ENCODE measurements around the gene BDKRB2. TPM values are rescaled to one million over a fixed set of nuclear protein-coding genes. Genes with fewer than 3 reads are reported as not detected.

BDKRB2 gene
- total and polyA plus RNA-seq, 2 experiments from 2014 or later = 12.4 to 14.4 TPM

DNA sequence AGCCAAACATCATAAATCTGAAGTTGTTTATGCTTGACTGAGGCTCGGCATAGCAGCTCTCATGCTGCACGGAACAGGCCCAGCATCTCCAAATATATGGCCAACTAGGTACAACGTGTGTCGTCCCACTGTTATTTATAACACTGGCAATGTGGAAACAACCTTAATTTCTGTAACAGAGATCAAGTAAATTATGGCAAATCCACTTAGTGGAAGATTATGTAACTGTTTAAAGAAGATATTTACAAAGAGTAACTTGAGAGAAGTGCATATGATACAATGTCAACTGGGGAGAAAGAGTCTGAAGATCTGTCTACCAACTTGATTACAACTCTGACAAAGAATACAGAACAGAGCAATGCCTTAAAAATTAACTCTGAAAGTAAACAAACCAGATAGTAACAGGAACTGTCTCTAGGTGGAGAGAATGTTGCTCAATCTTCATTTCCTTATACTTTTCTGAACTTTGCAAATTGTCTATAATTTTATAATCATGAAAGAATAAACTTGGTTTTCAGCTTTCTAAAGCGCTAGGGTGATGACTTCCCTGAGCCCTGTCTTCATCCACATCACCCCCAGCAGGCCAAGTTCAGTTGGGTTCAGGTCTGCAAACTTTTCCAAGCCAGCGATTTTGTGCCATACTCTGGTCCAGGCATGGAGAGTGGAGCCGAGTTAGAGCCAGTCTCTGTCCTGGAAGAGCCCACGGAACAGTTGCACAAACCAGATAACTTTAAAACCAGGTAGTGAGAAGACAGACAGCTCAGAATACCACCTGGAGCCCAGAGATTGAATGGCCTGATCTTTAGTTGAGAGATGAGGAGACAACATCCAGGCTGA, 44.3 kb upstream of the BDKRB2 start:
- H3K36me3 ChIP-seq (ENCODE audit: low read depth) = no peaks in the 10 kb centered on the region
- H3K9me2 ChIP-seq (ENCODE audit: insufficient read depth) = no peaks in the 10 kb centered on the region
- no peaks in the 10 kb centered on the region for H3K79me2 ChIP-seq (ENCODE audit: insufficient read depth)
- DNase-seq = no peak
- 80 to 81% methylated on average over 8 of the region's 8 CpGs for WGBS, 2 experiments (ENCODE audit: low coverage in 1 of 2, low lambda C conversion rate in 2 of 2, missing lambda C conversion rate in 2 of 2)
- no peaks in the 10 kb centered on the region for H3K27me3 ChIP-seq (replicated peaks; ENCODE audit: insufficient read depth)
- no peak overlapping the region for H3K4me3 ChIP-seq
- peaks cover 12% of the 10 kb centered on the region for H3K4me1 ChIP-seq (ENCODE audit: insufficient read depth)
- no peak overlapping the region for H3K27ac ChIP-seq
- H4K20me1 ChIP-seq (ENCODE audit: insufficient read depth) = no peaks in the 10 kb centered on the region
- no peaks in the 10 kb centered on the region for H3K9me3 ChIP-seq (ENCODE audit: low read depth)
- in situ Hi-C loops (cut with MboI) = no loop called here
- no peak overlapping the region for H3K4me2 ChIP-seq (ENCODE audit: unreplicated experiment)
- H2AFZ ChIP-seq = no peak overlapping the region
- H3F3A ChIP-seq (ENCODE audit: insufficient read depth) = no peaks in the 10 kb centered on the region
- H3K9ac ChIP-seq = no peak overlapping the region
- no peak for TF ChIP-seq EZH2 (IDR thresholded peaks at IDR 0.05; ENCODE audit: insufficient read depth, poor library complexity, severe bottlenecking)
- no peak for TF ChIP-seq EZH2phosphoT487 (IDR thresholded peaks at IDR 0.05; ENCODE audit: insufficient read depth, low read depth)

- H3K9ac ChIP-seq = no peak overlapping the region
- no peaks in the 10 kb centered on the region for H3K36me3 ChIP-seq (ENCODE audit: low read depth)
- H3K4me3 ChIP-seq = no peak overlapping the region
- in situ Hi-C loops (cut with MboI) = no loop called here
- H3K27ac ChIP-seq = no peak overlapping the region
- H3K9me2 ChIP-seq (ENCODE audit: insufficient read depth) = no peaks in the 10 kb centered on the region
- no peak for DNase-seq
- H3F3A ChIP-seq (ENCODE audit: insufficient read depth) = no peaks in the 10 kb centered on the region
- peaks cover 12% of the 10 kb centered on the region for H3K4me1 ChIP-seq (ENCODE audit: insufficient read depth)
- no peaks in the 10 kb centered on the region for H3K79me2 ChIP-seq (ENCODE audit: insufficient read depth)
- no peak overlapping the region for H3K4me2 ChIP-seq (ENCODE audit: unreplicated experiment)
- H3K27me3 ChIP-seq (replicated peaks; ENCODE audit: insufficient read depth) = no peaks in the 10 kb centered on the region
- H3K9me3 ChIP-seq (ENCODE audit: low read depth) = no peaks in the 10 kb centered on the region
- no peaks in the 10 kb centered on the region for H4K20me1 ChIP-seq (ENCODE audit: insufficient read depth)
- 91 to 94% methylated on average over 4 of the region's 4 CpGs for WGBS, 2 experiments (ENCODE audit: low coverage in 1 of 2, low lambda C conversion rate in 2 of 2, missing lambda C conversion rate in 2 of 2)
- H2AFZ ChIP-seq = no peak overlapping the region
- TF ChIP-seq EZH2phosphoT487 (IDR thresholded peaks at IDR 0.05; ENCODE audit: insufficient read depth, low read depth) = no peak
- TF ChIP-seq EZH2 (IDR thresholded peaks at IDR 0.05; ENCODE audit: insufficient read depth, poor library complexity, severe bottlenecking) = no peak
These were observed 43.7 kb upstream of the BDKRB2 start for GRCh38 chr14:96160913-96161310.

- in situ Hi-C loops (cut with MboI) = no loop called here
- TF ChIP-seq EZH2phosphoT487 (IDR thresholded peaks at IDR 0.05; ENCODE audit: insufficient read depth, low read depth) = no peak
- no peak for TF ChIP-seq EZH2 (IDR thresholded peaks at IDR 0.05; ENCODE audit: insufficient read depth, poor library complexity, severe bottlenecking)
- WGBS, 2 experiments (ENCODE audit: low coverage in 1 of 2, low lambda C conversion rate in 2 of 2, missing lambda C conversion rate in 2 of 2) = 67 to 87% methylated on average over 2 of the region's 2 CpGs
These were observed 43.0 kb upstream of the BDKRB2 start for GRCh38 chr14:96161636-96162035.

GRCh38 chr14:96162265-96162664, 42.4 kb upstream of the BDKRB2 start:
- no peaks in the 10 kb centered on the region for H3F3A ChIP-seq (ENCODE audit: insufficient read depth)

More at GRCh38 chr14:96161636-96162035, 43.0 kb upstream of the BDKRB2 start:
- Histone ChIP-seq H3K4me3 (no peak overlapping the region), H3K79me2 (ENCODE audit: insufficient read depth) (no peaks in the 10 kb centered on the region), H3F3A (ENCODE audit: insufficient read depth) (no peaks in the 10 kb centered on the region), H3K27ac (no peak overlapping the region), H3K9me2 (ENCODE audit: insufficient read depth) (no peaks in the 10 kb centered on the region), H3K4me2 (ENCODE audit: unreplicated experiment) (no peak overlapping the region), H2AFZ (no peak overlapping the region), H3K9me3 (ENCODE audit: low read depth) (no peaks in the 10 kb centered on the region), H3K9ac (no peak overlapping the region), H4K20me1 (ENCODE audit: insufficient read depth) (no peaks in the 10 kb centered on the region), H3K4me1 (ENCODE audit: insufficient read depth) (peaks cover 16% of the 10 kb centered on the region), H3K36me3 (ENCODE audit: low read depth) (no peaks in the 10 kb centered on the region), H3K27me3 (replicated peaks; ENCODE audit: insufficient read depth) (no peaks in the 10 kb centered on the region)
- DNase-seq = no peak

More at GRCh38 chr14:96162265-96162664, 42.4 kb upstream of the BDKRB2 start:
- H3K9ac ChIP-seq = no peak overlapping the region
- 95 to 97% methylated on average over 6 of the region's 6 CpGs for WGBS, 2 experiments (ENCODE audit: low coverage in 1 of 2, low lambda C conversion rate in 2 of 2, missing lambda C conversion rate in 2 of 2)
- no peak for TF ChIP-seq EZH2 (IDR thresholded peaks at IDR 0.05; ENCODE audit: insufficient read depth, poor library complexity, severe bottlenecking)
- TF ChIP-seq EZH2phosphoT487 (IDR thresholded peaks at IDR 0.05; ENCODE audit: insufficient read depth, low read depth) = no peak
- in situ Hi-C loops (cut with MboI) = no loop called here
- peak; percentile 34 for DNase-seq
- H3K36me3 ChIP-seq (ENCODE audit: low read depth) = no peaks in the 10 kb centered on the region
- H3K27ac ChIP-seq = no peak overlapping the region
- no peaks in the 10 kb centered on the region for H3K79me2 ChIP-seq (ENCODE audit: insufficient read depth)
- no peak overlapping the region for H3K4me2 ChIP-seq (ENCODE audit: unreplicated experiment)
- no peaks in the 10 kb centered on the region for H3K27me3 ChIP-seq (replicated peaks; ENCODE audit: insufficient read depth)
- no peaks in the 10 kb centered on the region for H4K20me1 ChIP-seq (ENCODE audit: insufficient read depth)
- no peaks in the 10 kb centered on the region for H3K9me3 ChIP-seq (ENCODE audit: low read depth)
- H3K4me3 ChIP-seq = no peak overlapping the region
- H3K9me2 ChIP-seq (ENCODE audit: insufficient read depth) = no peaks in the 10 kb centered on the region
- no peak overlapping the region for H2AFZ ChIP-seq
- peaks cover 22% of the 10 kb centered on the region for H3K4me1 ChIP-seq (ENCODE audit: insufficient read depth)

Measured in GM23248 (cell line).